Vagina (tissue), 2 donors: Measurements from ENCODE around the gene CX3CL1.

ENCODE experiments used
- POLR2A ChIP-seq, 2 donors: fragments of 450-650 bp; IDR thresholded peaks; one replicate each; pipeline ENCODE4 v1.6.1; 2017; ENCODE audit warnings: antibody characterized with exemption in 2 of 2, mild to moderate bottlenecking in 2 of 2, moderate library complexity in 2 of 2
- TF ChIP-seq, protein P1 (sequence below), 3 experiments: fragments of 450-650 bp in 2 of 3; fragments of 200-600 bp in 1 of 3; sonication (generic) in 1 of 3; IDR thresholded peaks; one replicate each; pipeline ENCODE4 v1.5.1; 2017 to 2019; ENCODE audit warnings: antibody characterized with exemption in 3 of 3, mild to moderate bottlenecking in 2 of 3, moderate library complexity in 2 of 3

- TF ChIP-seq, protein P1, sequence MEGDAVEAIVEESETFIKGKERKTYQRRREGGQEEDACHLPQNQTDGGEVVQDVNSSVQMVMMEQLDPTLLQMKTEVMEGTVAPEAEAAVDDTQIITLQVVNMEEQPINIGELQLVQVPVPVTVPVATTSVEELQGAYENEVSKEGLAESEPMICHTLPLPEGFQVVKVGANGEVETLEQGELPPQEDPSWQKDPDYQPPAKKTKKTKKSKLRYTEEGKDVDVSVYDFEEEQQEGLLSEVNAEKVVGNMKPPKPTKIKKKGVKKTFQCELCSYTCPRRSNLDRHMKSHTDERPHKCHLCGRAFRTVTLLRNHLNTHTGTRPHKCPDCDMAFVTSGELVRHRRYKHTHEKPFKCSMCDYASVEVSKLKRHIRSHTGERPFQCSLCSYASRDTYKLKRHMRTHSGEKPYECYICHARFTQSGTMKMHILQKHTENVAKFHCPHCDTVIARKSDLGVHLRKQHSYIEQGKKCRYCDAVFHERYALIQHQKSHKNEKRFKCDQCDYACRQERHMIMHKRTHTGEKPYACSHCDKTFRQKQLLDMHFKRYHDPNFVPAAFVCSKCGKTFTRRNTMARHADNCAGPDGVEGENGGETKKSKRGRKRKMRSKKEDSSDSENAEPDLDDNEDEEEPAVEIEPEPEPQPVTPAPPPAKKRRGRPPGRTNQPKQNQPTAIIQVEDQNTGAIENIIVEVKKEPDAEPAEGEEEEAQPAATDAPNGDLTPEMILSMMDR (IDR thresholded peaks at IDR 0.05) = no peak
- TF ChIP-seq POLR2A (IDR thresholded peaks at IDR 0.05) = no peak
Observed at GRCh38 chr16:57379579-57379978, 7.3 kb downstream of the CX3CL1 start.
